Astrocyte (in vitro differentiated cells and primary cell): ENCODE data around the gene ECHS1.

Experiments
- CTCF ChIP-seq: IDR thresholded peaks from 2 replicates; pipeline ENCODE4 v1.5.1; 2011; ENCODE audit warnings: low read depth, mild to moderate bottlenecking, inconsistent platforms, low read length, moderate library complexity; ENCODE audit not compliant: insufficient read depth
- EZH2 ChIP-seq: IDR thresholded peaks from 2 replicates; pipeline ENCODE4 v1.6.1; 2012; ENCODE audit warnings: mild to moderate bottlenecking, low read length, inconsistent platforms; ENCODE audit not compliant: insufficient read depth

GRCh38 chr10:133350950-133351329 lies 22.2 kb downstream of the ECHS1 start:
- TF ChIP-seq CTCF: no peak
- no peak for TF ChIP-seq EZH2
